GM11168 (cell line): ENCODE data around the gene CLTRN.

Experiments used
- in situ Hi-C: fragments of 300-500 bp; cut with MboI; formaldehyde crosslinking; loops from one replicate; pipeline ENCODE4 v1.12.0; 2022; ENCODE audit warnings: low sequenced_read_pairs; ENCODE audit not compliant: unreplicated experiment

Gene CLTRN

DNA sequence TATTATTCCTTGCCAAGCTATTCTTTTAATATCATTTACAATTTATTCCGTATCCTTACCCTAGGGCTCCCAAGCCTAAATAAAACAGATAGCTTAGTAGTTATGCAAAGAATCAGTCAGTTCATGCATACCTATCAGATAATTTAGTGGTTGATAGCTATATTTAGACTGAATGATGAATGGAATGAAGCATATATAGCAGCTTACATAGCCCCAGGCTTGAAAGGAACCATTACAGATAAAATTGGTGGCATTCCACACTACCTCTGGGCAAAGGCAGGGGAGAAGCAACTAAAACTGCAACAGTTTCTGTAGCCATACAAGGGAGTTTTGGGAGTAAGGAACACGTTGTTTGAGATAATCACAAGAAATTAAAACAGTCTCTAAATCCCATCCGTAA lies 66.6 kb downstream of the CLTRN start:
- in situ Hi-C loops, result no loop called here

DNA sequence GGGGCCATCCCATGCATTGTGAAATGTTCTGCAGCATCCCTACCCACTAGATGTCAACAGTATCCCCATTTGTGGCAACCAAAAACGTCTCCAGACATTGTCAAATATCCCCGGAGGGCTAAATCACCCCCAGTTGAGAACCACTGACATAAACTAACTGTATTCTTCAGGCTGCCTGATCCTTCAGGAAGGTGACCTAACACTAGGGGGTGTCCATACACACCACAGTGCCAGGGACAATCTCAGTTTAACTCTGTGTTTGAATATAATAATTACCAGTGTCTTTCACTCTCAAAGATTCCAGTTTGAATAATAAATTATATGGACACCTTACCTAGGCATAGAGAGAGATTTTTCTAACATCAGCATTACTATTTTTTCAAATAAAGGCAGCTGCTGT lies 70.2 kb downstream of the CLTRN start:
- in situ Hi-C loops, result no loop called here

DNA sequence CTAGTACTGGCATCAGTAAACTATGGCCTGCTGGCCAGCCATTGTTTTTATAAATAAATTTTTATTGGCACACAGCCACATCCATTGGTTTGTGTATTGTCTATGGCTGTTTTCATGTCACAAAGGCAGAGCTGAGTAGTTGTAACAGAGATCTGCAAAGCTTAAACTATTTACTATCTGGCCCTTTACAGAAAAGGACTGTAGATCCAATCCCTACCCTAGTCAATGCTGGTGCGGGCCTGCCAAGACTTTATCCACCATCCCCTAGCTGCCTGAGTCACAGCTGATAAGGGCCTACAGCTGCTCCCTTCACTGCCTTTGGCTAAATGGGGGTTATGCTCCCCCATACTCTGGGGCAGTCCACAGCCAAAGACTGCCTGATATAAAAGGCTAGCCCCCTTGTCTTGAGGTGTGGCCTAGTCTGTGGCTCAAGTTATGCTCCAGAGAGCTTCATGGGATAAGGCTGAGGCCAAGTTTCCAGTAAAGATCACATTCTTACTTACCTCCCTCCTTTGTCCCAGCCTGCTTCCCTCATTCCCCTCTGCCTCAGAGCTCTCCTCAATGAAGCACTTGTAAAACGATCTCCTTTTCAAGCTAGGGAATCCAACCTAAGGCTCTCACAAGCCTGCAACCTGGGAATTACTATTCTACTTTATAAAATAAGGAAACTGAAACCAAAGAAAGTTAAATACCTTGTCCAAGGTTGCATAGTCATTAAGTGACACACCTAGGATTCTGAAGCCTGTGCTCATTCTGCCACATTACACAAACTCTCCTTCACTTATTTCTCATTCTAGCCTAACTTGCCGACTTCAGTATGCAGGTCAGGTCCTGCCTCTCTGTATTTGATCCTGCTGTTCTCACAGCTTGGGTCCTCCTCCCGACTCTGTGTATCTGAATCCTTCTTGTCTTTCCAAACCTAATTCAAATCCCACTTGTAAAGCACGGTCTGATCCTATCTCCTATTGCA lies 84.5 kb downstream of the CLTRN start:
- in situ Hi-C loops, result no loop called here
